Measurements from ENCODE around the gene DNAJA4. TPM values are rescaled to one million over a fixed set of nuclear protein-coding genes. Genes with fewer than 3 reads are reported as not detected.
"Not testable (repeated sequence)": the region's sequence is repeated elsewhere in the genome, so short reads cannot be mapped to it uniquely, and the experiment has no call there.

DNAJA4 gene
- total and polyA plus RNA-seq, 7 donors, result 7.4 to 26.1 (median 16.8) TPM

DNA sequence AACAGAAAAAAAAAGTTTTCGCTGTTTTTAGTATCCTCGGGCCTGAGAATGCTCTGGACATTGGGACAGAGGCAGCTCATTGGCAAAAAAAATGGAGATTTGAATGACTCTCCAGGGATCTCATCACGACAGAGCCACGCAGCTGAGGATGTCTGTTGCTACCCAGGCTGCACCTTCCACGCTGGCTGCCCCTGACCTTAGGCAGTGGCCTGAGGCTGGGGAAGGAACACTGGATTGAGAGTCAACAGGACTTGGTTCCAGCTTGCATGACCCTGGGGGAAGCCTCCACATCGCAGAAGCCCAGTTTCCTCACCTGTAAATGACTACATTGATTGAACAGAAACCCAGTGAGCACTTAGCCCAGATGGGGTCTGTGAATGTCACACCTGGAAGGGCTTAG is 21.3 kb upstream of the DNAJA4 start:
- intact Hi-C loops (cut with DNase I), result loop anchor here (5.0 kb wide), 2 partner anchors 111 to 236 kb away; partner anchors contain the start of gene CIB2
- no peaks in the 10 kb centered on the region for H3K36me3 ChIP-seq
- DNase-seq, result peak; percentile 42
- H3K4me3 ChIP-seq, result no peak overlapping the region
- no peaks in the 10 kb centered on the region for H3K27me3 ChIP-seq
- no peak overlapping the region for H3K27ac ChIP-seq
- H3K4me1 ChIP-seq, result peaks cover 0 to 11% (median 7%) of the 10 kb centered on the region in 4 donors
- 81 to 91% methylated on average over 6 of the region's 6 CpGs for WGBS, 2 donors
- TF ChIP-seq, protein P1, sequence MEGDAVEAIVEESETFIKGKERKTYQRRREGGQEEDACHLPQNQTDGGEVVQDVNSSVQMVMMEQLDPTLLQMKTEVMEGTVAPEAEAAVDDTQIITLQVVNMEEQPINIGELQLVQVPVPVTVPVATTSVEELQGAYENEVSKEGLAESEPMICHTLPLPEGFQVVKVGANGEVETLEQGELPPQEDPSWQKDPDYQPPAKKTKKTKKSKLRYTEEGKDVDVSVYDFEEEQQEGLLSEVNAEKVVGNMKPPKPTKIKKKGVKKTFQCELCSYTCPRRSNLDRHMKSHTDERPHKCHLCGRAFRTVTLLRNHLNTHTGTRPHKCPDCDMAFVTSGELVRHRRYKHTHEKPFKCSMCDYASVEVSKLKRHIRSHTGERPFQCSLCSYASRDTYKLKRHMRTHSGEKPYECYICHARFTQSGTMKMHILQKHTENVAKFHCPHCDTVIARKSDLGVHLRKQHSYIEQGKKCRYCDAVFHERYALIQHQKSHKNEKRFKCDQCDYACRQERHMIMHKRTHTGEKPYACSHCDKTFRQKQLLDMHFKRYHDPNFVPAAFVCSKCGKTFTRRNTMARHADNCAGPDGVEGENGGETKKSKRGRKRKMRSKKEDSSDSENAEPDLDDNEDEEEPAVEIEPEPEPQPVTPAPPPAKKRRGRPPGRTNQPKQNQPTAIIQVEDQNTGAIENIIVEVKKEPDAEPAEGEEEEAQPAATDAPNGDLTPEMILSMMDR (IDR thresholded peaks at IDR 0.05), result no peak
- TF ChIP-seq POLR2A (IDR thresholded peaks at IDR 0.05), result no peak
- no peak for TF ChIP-seq EP300 (IDR thresholded peaks at IDR 0.05)
- no peak for TF ChIP-seq POLR2AphosphoS5 (IDR thresholded peaks at IDR 0.05)
- no peaks in the 10 kb centered on the region for H3K9me3 ChIP-seq

DNA sequence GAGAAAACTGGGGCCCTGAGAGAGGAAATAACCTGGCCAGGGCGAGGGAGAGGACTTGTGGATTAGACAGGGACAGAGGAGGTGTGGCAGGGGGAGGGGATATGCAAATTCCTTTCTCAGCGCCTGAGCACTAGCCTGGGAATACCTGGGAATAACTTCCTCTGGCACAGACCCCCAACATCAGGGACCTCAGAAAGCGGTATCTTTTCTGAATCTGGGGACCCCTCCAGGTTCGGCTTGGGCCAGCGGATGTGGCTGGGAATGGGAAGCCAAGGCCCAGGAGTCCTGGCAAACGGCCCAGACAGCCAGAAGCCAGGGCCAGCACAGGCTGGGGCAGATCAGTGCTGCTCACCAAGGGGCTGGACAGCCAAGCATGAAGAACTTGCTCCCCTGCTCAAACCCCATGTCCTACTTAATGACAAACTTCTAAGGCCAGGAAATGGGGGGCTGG is 20.8 kb upstream of the DNAJA4 start:
- Histone ChIP-seq H3K4me3 (no peak overlapping the region), H3K36me3 (no peaks in the 10 kb centered on the region), H3K9me3 (no peaks in the 10 kb centered on the region), H3K27ac (no peak overlapping the region), H3K27me3 (no peaks in the 10 kb centered on the region), H3K4me1 (peaks cover 0 to 11% (median 7%) of the 10 kb centered on the region in 4 donors)
- WGBS, 2 donors, result 42 to 69% methylated on average over 6 of the region's 6 CpGs
- peak; percentile 79 for DNase-seq
- TF ChIP-seq, protein P1 (IDR thresholded peaks at IDR 0.05), result no peak
- TF ChIP-seq POLR2AphosphoS5 (IDR thresholded peaks at IDR 0.05), result no peak
- no peak for TF ChIP-seq EP300 (IDR thresholded peaks at IDR 0.05)
- TF ChIP-seq POLR2A (IDR thresholded peaks at IDR 0.05), result no peak
- intact Hi-C loops (cut with DNase I), result loop anchor here (5.0 kb wide), 2 partner anchors 111 to 236 kb away; partner anchors contain the start of gene CIB2

DNA sequence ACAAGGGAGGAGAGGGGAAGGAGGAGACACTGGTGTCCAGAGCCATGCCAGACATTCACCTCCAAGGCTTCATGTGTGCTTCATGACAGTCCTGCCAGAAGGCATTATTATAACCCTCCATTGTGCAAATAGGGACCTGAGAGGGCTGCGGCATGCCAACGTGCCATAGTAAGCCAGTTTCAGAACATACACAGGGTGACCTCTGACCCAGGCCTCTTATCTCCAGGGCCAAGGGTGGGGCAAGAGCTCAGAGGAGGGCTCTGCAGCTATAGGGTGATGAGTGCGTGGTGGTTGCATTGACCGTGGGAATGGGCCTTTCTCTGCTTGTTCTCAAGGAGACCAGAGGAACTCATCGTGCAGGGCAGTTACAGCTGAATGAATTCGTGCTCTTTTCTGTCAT is 20.3 kb upstream of the DNAJA4 start:
- intact Hi-C loops (cut with DNase I), result loop anchor here (5.0 kb wide), 2 partner anchors 112 to 237 kb away; partner anchors contain the start of gene CIB2
- Histone ChIP-seq H3K4me3 (no peak overlapping the region), H3K27me3 (no peaks in the 10 kb centered on the region), H3K9me3 (no peaks in the 10 kb centered on the region), H3K4me1 (peaks cover 0 to 11% (median 7%) of the 10 kb centered on the region in 4 donors), H3K27ac (no peak overlapping the region), H3K36me3 (no peaks in the 10 kb centered on the region)
- peak; percentile 43 for DNase-seq
- no peak for TF ChIP-seq POLR2AphosphoS5 (IDR thresholded peaks at IDR 0.05)
- WGBS, 2 donors, result 28 to 74% methylated on average over 6 of the region's 6 CpGs

DNA sequence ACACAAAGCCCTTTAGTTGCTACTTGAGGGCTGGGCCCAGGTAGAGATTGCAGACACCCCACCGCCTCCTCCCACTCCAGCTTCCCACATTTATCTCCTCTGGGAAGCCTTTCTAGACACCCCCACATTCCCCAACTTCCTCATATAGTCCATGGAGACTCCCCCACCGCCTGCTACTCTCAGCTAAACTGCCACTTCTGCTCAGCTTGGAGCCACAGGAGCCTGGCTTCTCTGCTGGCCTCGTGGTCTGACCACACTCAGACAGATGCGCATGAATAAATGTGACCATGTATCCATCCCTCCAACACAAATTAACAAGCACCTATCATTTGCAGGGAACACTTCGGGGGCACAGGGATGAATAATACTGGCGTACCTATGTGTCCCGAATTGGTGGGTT is 19.5 kb upstream of the DNAJA4 start:
- intact Hi-C loops (cut with DNase I), result loop anchor here (5.0 kb wide), 2 partner anchors 113 to 238 kb away; partner anchors contain the start of gene CIB2
- TF ChIP-seq POLR2A (IDR thresholded peaks at IDR 0.05), result no peak

DNA sequence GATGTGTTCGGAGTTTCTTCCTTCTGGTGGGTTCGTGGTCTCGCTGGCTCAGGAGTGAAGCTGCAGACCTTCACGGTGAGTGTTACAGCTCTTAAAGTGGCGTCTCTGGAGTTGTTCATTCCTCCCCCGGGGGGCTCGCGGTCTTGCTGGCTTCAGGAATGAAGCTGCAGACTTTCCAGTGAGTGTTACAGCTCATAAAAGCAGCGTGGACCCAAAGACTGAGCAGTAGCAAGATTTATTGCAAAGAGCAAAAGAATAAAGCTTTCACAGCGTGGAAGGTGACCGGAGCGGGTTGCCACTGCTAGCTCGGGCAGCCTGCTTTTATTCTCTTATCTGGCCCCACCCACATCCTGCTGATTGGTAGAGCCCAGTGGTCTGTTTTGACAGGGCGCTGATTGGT is 19.0 kb upstream of the DNAJA4 start:
- peak; percentile 13 for DNase-seq
- H3K27me3 ChIP-seq; H3K4me3 ChIP-seq; H3K36me3 ChIP-seq; H3K27ac ChIP-seq; H3K9me3 ChIP-seq; intact Hi-C loops (cut with DNase I): not testable (repeated sequence)
- 81 to 86% methylated on average over 14 of the region's 14 CpGs for whole genome bisulfite sequencing, 2 donors
- peaks cover 0 to 11% (median 7%) of the 10 kb centered on the region in 4 donors for H3K4me1 ChIP-seq

More for the DNA sequence above, 19.5 kb upstream of the DNAJA4 start:
- H3K9me3 ChIP-seq, result no peaks in the 10 kb centered on the region
- peak; percentile 21 for DNase-seq
- peaks cover 0 to 11% (median 7%) of the 10 kb centered on the region in 4 donors for H3K4me1 ChIP-seq
- no peak overlapping the region for H3K4me3 ChIP-seq
- no peak overlapping the region for H3K27ac ChIP-seq
- H3K27me3 ChIP-seq, result no peaks in the 10 kb centered on the region
- WGBS, 2 donors, result 66 to 78% methylated on average over 7 of the region's 7 CpGs
- no peaks in the 10 kb centered on the region for H3K36me3 ChIP-seq

DNA sequence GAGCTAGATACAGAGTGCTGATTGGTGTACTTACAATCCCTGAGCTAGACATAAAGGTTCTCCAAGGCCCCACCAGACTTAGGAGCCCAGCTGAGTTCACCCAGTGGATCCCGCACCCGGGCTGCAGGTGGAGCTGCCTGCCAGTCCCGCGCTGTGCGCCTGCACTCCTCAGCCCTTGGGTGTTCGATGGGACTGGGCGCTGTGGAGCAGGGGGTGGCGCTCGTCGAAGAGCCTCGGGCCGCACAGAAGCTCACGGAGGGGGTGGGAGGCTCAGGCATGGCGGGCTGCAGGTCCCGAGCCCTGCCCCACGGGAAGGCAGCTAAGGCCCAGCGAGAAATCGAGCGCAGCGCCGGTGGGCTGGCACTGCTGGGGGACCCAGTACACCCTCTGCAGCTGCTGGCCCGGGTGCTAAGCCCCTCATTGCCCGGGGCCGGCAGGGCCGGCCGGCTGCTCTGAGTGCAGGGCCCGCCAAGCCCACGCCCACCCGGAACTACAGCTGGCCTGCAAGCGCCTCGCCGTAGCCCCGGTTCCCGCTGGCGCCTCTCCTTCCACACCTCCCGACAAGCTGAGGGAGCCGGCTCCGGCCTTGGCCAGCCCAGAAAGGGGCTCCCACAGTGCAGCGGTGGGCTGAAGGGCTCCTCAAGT is 18.3 kb upstream of the DNAJA4 start:
- H3K4me1 ChIP-seq, result peaks cover 0 to 11% (median 7%) of the 10 kb centered on the region in 4 donors
- DNase-seq, result peak; percentile 56
- H3K9me3 ChIP-seq; H3K27me3 ChIP-seq; H3K36me3 ChIP-seq; H3K27ac ChIP-seq; H3K4me3 ChIP-seq; intact Hi-C loops (cut with DNase I): not testable (repeated sequence)
- 96 to 97% methylated on average over 39 of the region's 39 CpGs for WGBS, 2 donors

All from sigmoid colon (tissue), 7 donors.